ENCODE measurements around the gene CCL4.

CCL4 gene

DNA sequence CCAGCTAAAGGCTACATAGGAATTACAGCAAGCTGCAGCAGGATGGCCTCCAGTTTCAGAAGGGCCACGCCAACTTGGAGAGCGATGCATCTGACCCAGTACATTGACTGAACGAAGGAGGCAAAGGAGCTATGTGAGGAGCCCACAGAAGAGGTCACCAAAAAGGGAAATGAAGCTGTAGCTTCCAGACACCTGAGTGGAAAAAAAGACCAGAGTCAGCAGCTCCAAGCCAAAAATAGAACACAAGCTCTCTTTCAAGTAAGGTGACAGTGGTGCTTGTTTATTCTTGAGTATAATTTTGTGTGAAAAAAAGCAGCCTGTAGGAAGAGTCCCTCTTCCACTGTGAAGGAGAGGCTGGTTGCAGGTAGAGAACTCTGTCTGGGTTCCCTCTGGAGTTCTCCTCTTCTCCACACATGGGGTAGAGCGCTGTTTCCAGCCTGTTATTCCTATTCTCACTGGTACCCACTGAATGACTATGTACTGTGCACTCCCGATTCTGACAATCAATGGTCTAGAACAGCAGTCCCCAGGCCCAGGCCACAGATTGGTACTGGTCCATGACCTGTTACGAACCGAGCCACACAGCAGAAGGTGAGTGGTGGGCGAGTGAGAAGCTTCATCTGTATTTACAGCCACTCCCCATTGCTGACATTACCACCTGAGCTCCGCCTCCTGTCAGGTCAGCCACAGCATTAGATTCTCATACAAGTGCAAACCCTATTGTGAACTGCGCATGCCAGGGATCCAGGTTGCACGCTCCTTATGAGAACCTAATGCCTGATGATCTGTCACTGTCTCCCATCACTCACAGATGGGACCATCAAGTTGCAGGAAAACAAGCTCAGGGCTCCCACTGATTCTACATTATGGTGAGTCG lies 15.1 kb downstream of the CCL4 start:
- TF ChIP-seq, protein P1, sequence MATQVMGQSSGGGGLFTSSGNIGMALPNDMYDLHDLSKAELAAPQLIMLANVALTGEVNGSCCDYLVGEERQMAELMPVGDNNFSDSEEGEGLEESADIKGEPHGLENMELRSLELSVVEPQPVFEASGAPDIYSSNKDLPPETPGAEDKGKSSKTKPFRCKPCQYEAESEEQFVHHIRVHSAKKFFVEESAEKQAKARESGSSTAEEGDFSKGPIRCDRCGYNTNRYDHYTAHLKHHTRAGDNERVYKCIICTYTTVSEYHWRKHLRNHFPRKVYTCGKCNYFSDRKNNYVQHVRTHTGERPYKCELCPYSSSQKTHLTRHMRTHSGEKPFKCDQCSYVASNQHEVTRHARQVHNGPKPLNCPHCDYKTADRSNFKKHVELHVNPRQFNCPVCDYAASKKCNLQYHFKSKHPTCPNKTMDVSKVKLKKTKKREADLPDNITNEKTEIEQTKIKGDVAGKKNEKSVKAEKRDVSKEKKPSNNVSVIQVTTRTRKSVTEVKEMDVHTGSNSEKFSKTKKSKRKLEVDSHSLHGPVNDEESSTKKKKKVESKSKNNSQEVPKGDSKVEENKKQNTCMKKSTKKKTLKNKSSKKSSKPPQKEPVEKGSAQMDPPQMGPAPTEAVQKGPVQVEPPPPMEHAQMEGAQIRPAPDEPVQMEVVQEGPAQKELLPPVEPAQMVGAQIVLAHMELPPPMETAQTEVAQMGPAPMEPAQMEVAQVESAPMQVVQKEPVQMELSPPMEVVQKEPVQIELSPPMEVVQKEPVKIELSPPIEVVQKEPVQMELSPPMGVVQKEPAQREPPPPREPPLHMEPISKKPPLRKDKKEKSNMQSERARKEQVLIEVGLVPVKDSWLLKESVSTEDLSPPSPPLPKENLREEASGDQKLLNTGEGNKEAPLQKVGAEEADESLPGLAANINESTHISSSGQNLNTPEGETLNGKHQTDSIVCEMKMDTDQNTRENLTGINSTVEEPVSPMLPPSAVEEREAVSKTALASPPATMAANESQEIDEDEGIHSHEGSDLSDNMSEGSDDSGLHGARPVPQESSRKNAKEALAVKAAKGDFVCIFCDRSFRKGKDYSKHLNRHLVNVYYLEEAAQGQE (IDR thresholded peaks at IDR 0.05; ENCODE audit: insufficient read depth in 1 of 2, low read depth in 2 of 2, low read length in 2 of 2) = no peak
- TF ChIP-seq POLR2AphosphoS5 (IDR thresholded peaks at IDR 0.05; ENCODE audit: low read depth, low read length) (no peak), FOXP2 (optimal IDR thresholded peaks at IDR 0.05; ENCODE audit: borderline replicate concordance, extremely low read depth, extremely low read length, insufficient read depth) (no peak)

DNA sequence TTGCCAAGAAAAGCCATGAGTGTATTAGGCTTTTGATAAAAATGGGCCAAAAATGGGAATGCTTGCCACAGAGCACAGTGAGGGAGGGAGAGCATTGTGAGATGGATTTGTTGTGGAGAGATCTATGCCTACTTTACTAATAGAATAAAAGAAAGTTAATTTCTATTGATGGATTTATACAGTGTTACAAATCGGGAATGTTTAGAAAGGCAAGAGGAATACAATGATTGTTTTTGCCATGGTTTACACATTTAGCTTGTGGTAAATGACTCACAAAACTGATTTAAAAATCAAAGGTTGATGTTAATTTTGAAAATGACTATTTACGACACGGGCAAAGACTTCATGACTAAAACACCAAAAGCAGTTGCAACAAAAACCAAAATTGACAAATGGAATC lies 16.6 kb downstream of the CCL4 start:
- TF ChIP-seq TAF1 (IDR thresholded peaks at IDR 0.05; ENCODE audit: borderline replicate concordance, insufficient read depth, low read length) = no peak
- TF ChIP-seq, protein P1 (IDR thresholded peaks at IDR 0.05; ENCODE audit: insufficient read depth in 1 of 2, low read depth in 2 of 2, low read length in 2 of 2) = no peak
- TF ChIP-seq FOXP2 (optimal IDR thresholded peaks at IDR 0.05; ENCODE audit: borderline replicate concordance, extremely low read depth, extremely low read length, insufficient read depth) = no peak
- no peak for TF ChIP-seq POLR2AphosphoS5 (IDR thresholded peaks at IDR 0.05; ENCODE audit: low read depth, low read length)
- TF ChIP-seq SIN3A (IDR thresholded peaks at IDR 0.05; ENCODE audit: borderline replicate concordance, insufficient read depth, low read length) = no peak

DNA sequence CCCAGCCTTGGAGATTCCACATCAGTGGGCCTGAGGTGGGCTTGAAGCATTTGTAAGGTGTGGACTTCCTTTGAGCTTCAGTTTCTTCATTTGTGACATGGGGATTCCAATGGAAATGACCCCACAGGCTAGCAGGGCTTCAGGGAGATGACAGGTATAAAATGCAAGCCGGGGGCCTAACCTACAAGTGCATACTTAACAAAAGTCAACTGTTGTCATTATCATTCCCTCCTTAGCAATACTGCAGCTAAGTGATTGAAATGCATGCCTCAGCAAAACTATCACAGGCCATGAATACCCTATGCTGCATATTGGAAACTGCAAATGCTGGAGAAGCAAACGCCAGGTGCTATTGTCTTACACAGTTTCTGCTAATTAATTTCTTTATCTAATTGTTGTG lies 19.8 kb downstream of the CCL4 start:
- TF ChIP-seq POLR2AphosphoS5 (IDR thresholded peaks at IDR 0.05; ENCODE audit: low read depth, low read length) (no peak), FOXP2 (optimal IDR thresholded peaks at IDR 0.05; ENCODE audit: borderline replicate concordance, extremely low read depth, extremely low read length, insufficient read depth) (no peak), SIN3A (IDR thresholded peaks at IDR 0.05; ENCODE audit: borderline replicate concordance, insufficient read depth, low read length) (no peak), TAF1 (IDR thresholded peaks at IDR 0.05; ENCODE audit: borderline replicate concordance, insufficient read depth, low read length) (no peak)
- TF ChIP-seq, protein P1 (IDR thresholded peaks at IDR 0.05; ENCODE audit: insufficient read depth in 1 of 2, low read depth in 2 of 2, low read length in 2 of 2) = no peak

DNA sequence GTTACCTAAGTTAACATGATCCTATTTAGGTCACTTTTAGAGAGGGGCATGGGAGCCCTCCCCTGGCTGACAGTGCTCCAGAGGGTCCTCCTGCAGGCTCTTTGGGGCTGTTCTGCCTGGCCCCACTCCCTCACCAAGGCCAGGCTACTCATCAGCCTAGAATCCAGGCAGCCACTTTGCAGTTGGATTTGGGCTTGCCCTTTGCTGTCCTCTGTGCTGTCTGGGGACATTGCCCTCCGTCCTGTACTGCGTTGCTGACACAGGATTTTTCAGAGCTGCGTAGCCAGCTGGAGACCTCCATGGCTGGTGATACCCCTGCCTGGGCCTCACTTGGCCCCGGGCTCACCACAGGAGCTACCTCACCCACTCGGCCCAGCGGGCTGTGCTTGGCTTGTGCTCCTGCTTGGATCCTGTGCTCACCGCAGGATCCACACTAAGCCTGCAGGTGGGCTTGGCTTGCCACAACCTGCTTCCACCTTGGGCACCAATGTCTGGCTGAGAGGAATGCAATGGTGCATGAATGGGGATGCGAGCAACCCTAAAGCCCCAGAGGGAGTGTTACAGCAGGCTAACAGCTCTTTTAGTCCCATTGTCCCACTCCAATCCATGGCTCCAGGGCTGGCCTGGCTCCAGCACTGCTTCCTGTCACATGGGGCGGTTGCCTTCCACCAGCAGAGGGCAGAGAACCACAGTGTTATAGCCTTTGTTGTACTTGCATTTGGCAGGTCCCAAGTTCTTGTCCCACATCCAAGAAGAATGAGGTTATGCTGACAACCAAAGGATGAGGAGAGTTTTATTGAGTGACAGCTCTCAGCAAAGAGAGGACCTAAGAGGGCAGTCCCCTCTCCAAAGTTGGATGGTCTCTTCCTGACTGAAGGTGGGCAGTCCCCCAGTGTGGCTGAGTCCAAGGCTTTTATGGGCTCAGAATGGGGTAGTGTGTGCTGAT lies 21.5 kb downstream of the CCL4 start:
- TF ChIP-seq TAF1 (IDR thresholded peaks at IDR 0.05; ENCODE audit: borderline replicate concordance, insufficient read depth, low read length) (no peak), POLR2AphosphoS5 (IDR thresholded peaks at IDR 0.05; ENCODE audit: low read depth, low read length) (no peak), FOXP2 (optimal IDR thresholded peaks at IDR 0.05; ENCODE audit: borderline replicate concordance, extremely low read depth, extremely low read length, insufficient read depth) (no peak), SIN3A (IDR thresholded peaks at IDR 0.05; ENCODE audit: borderline replicate concordance, insufficient read depth, low read length) (no peak)
- TF ChIP-seq, protein P1 (IDR thresholded peaks at IDR 0.05; ENCODE audit: insufficient read depth in 1 of 2, low read depth in 2 of 2, low read length in 2 of 2) = no peak

Measured in PFSK-1 (cell line).